Epithelial cell of esophagus (primary cell): ENCODE results near the gene PGBD5.

Experiments
- DNase-seq: peaks from one replicate; pipeline ENCODE4 v3.0.0; 2010; ENCODE audit warnings: low read depth
- H3K4me3 ChIP-seq: 2 replicates; pipeline ENCODE4 v1.5.1; 2011; ENCODE audit warnings: mild to moderate bottlenecking, low read length, control low read depth
- TF ChIP-seq, protein P1 (sequence below): IDR thresholded peaks from 2 replicates; pipeline ENCODE4 v1.5.1; 2011; ENCODE audit warnings: low read depth, mild to moderate bottlenecking, low read length, control low read depth, inconsistent platforms; ENCODE audit not compliant: insufficient read depth; ENCODE audit errors: missing control alignments

The PGBD5 gene

DNA sequence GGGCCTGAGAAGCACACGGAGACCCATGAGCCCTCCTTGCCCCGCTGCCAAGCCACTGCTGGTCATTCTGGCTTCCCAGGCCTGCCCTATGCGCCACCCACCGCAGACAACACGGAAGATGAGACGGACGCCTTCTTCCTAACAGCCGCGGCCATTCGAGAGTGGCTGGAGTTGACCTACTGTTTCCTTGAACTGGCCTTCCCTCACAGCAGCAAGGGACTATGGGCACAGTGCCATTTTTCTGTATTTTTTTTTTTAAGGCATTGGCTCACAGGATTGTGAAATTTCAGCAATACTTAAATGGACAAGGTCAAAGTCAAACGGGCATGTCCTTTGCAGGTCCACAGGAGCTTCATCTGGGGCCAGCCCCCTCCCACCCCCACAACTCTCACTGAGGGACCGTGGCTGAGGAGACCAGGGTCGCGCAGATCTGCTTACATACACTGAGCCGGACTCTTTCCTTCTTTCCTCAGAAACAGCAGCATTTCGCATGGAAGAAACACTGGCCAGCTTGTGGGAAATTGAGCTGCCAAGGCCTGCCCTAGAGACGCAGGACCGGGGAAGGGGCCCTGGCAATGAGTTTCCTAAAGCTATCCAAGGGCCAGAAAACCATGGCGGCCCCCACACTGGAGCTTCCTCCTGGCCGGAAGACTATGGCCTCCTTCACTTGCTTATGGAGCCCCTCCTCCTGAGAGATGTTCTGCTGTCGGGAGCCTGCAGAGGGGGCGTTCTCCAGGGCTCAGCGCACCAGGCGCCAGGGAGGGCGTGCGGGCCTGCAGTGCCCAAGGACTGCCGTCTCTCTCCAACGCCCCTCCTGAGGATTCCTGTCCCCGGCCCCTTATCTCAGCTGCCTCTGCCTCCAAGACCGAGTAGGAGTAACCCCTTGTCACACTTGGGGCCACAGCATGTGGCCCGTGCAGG lies 98.9 kb downstream of the PGBD5 start:
- TF ChIP-seq, protein P1, sequence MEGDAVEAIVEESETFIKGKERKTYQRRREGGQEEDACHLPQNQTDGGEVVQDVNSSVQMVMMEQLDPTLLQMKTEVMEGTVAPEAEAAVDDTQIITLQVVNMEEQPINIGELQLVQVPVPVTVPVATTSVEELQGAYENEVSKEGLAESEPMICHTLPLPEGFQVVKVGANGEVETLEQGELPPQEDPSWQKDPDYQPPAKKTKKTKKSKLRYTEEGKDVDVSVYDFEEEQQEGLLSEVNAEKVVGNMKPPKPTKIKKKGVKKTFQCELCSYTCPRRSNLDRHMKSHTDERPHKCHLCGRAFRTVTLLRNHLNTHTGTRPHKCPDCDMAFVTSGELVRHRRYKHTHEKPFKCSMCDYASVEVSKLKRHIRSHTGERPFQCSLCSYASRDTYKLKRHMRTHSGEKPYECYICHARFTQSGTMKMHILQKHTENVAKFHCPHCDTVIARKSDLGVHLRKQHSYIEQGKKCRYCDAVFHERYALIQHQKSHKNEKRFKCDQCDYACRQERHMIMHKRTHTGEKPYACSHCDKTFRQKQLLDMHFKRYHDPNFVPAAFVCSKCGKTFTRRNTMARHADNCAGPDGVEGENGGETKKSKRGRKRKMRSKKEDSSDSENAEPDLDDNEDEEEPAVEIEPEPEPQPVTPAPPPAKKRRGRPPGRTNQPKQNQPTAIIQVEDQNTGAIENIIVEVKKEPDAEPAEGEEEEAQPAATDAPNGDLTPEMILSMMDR: no peak
- DNase-seq: no peak
- H3K4me3 ChIP-seq: no peak overlapping the region

DNA sequence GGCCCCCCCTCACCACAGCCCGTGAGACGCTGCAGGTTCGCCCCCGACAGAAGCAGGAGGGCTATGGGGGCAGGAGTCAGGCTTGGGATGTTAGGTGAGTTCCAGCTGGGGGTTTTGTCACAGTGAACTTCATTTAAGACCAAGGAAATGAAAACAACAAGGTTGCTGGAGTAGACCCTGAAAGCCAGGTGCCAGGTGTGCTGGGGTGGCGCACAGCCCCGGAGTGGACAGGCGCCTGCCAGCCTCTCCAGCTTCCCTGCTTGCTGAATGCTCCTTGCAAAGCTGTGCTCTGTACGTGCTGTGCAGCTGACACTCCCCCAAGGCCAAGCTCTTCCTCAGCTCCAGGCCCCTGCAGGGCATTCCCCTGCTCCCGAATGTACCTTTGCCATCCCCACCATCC lies 102.4 kb downstream of the PGBD5 start:
- TF ChIP-seq, protein P1: no peak
- H3K4me3 ChIP-seq: no peak overlapping the region
- DNase-seq: no peak

DNA sequence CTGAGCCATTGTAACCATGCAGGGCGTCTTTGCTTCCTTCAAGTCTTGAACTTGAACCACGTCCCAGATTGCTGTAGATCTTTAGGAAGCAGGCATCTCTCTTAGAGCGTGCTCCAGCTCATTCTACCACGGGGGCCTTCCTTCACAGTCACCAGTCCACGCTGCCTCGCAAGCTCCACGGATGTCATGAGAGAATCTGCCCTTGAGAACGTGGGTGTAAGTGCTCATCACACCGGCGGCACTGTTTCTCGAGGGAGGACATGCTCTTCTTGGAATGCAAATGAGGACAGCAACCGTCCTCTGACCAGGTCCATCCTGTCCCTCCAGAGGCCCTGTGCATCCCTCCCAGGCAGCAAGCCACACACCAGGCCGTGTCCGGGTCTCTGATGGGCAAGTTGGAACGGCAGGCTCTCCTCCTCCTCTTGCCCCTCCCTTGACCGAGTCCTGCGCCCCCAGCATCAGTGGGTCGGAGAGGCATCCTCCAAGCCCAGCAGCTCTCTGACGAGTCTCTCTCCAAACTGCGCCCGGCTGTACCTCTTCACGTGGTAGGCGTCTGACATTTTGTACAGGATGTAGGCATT lies 103.1 kb downstream of the PGBD5 start:
- no peak for DNase-seq
- TF ChIP-seq, protein P1: no peak

DNA sequence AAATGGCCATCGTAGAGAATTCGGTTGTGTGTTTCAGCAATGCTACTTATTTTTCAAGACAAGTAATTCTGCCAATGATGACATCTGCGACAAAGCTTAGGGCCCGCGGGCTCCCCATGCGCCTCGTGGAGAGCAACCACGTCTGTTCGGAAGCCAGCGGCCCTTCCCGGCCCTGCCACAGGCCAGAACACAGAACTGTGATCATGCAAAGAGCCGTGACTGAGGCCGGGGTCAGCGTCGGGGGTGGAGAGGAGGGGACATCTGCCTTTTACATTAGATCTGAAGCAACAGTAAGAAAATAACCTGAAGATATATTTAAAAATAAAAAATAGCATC lies 103.7 kb downstream of the PGBD5 start:
- no peak overlapping the region for H3K4me3 ChIP-seq
- TF ChIP-seq, protein P1: no peak
- no peak for DNase-seq

More for the DNA sequence above, 103.1 kb downstream of the PGBD5 start:
- no peak overlapping the region for H3K4me3 ChIP-seq

DNA sequence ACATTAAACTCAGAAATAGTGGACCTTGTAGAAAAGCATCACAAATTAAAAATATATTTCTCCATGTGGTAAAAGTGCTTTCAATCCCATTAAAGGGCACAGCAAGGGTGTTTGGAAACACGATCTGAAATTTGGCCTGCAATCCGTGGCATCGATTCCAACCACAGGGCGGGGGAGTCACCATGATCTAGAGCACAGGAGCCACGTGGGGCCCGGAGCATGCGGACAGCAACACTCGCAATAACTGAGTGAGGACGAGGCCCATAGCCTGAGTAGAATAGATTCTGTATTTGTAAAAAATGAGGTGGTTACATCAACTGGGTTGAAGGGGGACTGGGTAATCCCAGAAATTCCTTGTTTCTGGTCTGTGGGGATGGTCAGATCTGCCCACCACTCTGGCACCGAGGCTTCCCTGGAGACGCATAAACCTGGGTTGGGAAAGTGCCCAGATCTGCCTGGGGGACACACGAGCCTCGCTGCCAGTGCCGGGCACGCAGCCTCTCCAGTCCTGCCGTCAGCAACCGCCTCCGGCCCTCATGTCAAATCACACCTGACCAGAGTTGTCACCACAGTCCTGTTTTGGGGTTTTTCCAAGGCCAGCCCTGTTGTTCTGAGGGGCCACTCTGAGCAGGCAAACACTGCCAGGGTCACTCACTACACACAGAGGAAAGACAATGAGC lies 104.3 kb downstream of the PGBD5 start:
- DNase-seq: no peak
- TF ChIP-seq, protein P1: no peak
- H3K4me3 ChIP-seq: no peak overlapping the region

DNA sequence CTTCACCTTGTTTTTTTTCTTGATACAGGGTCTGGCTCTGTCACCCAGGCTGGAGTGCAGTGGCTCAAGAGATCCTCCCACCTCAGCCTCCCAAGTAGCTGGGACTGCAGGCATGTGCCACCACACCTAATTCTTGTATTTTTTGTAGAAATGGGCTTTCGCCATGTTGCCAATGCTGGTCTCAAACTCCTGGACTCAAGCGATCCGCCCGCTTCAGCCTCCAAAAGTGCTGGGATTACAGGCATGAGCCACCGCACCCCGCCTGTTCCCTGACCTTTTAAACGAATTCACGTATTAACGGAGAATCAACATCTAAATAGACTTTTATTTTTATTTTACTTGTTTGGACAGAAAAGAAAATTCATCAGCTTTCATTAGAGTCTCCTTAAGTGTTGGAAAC lies 104.8 kb downstream of the PGBD5 start:
- TF ChIP-seq, protein P1: no peak
- DNase-seq: no peak
- no peak overlapping the region for H3K4me3 ChIP-seq
